HG02884 (cell line): Measurements from ENCODE around the gene IGF2BP1.
"Not testable (repeated sequence)": the region's sequence is repeated elsewhere in the genome, so short reads cannot be mapped to it uniquely, and the experiment has no call there.

Experiments
- ATAC-seq: cut with Tn5 transposase; IDR thresholded peaks from one replicate; pipeline ENCODE4 v1.9.1; 2021; ENCODE audit warnings: mild to moderate bottlenecking, moderate library complexity; ENCODE audit not compliant: unreplicated experiment

Gene IGF2BP1

DNA sequence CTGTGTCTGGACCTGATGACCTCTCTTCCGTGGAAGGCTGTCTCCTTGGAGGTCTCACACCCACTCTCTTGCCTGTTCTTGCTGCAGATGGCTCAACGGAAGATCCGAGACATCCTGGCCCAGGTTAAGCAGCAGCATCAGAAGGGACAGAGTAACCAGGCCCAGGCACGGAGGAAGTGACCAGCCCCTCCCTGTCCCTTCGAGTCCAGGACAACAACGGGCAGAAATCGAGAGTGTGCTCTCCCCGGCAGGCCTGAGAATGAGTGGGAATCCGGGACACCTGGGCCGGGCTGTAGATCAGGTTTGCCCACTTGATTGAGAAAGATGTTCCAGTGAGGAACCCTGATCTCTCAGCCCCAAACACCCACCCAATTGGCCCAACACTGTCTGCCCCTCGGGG, 52.1 kb downstream of the IGF2BP1 start:
- ATAC-seq: no peak

DNA sequence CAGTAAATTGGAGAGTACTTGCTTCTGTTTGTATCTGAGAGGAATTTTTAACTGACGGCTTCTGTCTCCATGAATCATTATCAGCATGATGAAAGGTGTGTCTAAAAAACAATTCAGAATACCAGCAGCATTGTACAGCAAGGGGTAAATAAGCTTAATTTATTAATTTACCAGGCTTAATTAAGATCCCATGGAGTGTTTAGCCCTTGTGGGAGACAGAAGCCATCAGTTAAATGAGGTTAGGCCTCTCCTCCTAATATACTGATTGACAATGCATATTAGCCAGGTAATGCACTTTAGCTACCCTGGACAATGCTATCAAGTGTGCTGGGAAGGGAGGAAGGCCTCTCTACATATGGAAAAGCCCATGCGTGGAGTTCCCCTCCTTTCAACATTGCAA, 53.4 kb downstream of the IGF2BP1 start:
- no peak for ATAC-seq

DNA sequence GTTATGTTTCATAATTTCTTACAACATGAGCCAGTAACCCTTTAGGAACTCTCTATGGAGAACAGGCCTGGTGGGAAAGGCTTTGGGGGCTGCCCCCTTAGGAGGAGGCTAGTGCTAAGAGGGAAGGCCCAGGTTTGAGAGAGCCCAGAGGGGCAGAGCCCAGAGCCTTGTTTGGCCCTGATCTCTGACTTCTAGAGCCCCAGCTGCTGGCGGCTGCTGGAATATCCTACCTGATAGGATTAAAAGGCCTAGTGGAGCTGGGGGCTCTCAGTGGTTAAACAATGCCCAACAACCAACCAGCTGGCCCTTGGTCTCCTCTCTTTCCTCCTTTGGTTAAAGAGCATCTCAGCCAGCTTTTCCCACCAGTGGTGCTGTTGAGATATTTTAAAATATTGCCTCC, 54.1 kb downstream of the IGF2BP1 start:
- no peak for ATAC-seq

DNA sequence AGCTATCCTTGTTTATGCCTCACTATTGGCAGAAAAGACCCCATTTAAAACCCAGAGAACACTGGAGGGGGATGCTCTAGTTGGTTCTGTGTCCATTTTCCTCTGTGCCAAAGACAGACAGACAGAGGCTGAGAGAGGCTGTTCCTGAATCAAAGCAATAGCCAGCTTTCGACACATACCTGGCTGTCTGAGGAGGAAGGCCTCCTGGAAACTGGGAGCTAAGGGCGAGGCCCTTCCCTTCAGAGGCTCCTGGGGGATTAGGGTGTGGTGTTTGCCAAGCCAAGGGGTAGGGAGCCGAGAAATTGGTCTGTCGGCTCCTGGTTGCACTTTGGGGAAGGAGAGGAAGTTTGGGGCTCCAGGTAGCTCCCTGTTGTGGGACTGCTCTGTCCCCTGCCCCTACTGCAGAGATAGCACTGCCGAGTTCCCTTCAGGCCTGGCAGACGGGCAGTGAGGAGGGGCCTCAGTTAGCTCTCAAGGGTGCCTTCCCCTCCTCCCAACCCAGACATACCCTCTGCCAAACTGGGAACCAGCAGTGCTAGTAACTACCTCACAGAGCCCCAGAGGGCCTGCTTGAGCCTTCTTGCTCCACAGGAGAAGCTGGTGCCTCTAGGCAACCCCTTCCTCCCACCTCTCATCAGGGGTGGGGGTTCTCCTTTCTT, 56.1 kb downstream of the IGF2BP1 start:
- ATAC-seq: no peak

DNA sequence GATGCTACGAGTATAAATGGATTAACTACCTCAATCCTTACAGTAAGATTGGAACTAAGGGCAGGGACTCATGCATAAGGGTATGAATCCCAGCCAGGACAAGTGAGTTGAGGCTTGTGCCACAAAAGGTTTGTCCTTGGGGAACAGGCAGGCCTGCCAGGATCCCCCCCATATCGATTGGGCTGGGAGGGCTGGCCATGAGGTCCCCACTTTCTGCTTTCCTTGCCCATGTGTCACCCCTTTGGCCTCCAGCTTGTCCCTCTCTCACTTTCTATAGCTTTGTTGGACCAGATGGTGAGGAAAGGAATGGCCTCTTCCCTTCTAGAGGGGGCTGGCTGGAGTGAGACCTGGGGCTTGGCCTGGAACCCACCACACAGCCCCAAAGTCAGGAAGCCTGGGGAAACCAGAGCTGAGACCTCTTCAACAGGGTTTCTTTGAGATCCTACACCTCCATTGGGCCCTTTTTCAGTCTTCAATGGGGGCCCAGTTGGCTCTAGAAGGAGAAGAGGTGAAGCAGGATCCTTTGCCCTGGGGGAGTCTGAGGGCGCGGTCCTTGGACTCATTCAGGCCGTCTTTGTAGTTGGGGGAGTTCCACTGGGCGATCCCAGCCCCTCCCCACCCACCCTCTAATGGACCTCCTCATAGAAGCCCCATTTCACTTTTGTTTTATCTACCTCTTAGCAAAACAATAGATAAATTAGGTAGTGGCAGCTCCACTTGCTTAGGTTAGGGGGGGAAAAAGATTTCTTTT, 57.3 kb downstream of the IGF2BP1 start:
- no peak for ATAC-seq

DNA sequence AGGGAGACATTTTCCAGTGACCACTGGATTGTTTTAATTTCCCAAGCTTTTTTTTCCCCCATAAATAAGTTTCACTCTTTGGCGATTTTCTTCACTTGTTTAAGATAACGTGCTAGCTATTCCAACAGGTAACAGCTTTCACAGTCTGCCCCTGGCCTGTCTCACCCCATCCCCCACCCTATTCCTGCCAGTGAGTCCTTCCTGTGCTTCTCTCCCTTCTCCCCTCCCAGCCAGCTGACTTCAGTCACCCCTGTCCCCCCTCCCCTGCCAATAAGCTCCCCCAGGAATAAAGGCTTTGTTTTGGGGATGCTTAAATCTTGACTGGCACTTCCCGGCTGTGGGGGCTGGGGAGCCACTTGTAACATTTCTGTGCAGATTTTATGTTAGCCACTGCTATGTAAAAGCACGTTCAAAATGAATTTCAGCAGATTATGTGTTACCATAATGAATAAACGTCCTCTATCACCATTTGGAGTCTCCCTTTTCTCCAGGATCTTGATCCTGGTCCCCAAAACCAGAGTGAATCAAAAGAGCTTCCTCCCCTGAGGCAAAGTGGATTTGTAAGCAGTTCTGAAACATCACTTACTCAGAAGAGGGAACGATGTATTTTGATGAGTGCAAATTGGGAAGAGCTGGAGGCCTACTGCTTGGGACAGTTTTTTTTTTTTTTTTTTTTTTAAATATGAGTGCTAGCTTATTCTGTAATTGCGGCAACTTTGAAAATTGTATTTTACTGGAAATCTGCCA, 58.2 kb downstream of the IGF2BP1 start:
- no peak for ATAC-seq

DNA sequence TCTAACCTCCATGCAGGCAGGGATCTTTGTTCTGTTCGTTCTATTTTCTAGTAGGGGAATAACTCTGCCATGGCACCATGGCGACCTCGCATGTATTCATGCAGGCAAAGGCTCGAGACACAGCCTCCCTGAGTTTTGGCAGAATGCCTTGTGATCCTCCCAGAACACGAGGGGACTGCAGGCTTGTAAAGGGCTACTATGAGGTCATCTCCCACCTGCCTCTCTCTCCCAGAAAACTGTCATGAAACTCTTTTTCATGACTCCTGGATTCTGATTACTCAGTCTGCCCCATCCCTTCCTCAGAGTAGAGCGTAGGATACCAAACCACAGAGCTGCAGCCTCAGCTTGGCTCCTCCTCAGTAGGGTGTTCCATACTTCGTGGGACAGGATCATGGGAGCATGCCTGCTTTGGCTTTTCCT, 64.3 kb downstream of the IGF2BP1 start:
- ATAC-seq: no peak

DNA sequence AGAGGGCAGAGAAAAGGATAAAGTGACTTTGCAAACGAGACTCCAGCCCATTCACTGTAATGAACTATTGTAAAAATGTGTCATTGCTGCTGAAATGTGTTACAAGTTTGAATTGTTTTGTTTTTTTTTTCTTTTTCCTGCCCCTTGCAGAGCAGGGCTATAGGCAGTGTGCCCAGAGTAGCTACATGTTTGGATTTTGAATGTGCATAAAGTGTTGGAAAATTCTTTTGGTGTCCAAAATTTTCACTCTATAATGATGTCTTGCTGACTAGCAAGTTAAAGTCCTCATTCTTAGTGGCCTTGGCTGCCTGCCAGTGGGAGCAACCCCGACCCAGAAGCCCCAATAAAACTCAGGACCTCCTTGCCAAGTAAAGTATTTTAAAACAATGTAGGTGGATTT, 66.5 kb downstream of the IGF2BP1 start:
- ATAC-seq: no peak

DNA sequence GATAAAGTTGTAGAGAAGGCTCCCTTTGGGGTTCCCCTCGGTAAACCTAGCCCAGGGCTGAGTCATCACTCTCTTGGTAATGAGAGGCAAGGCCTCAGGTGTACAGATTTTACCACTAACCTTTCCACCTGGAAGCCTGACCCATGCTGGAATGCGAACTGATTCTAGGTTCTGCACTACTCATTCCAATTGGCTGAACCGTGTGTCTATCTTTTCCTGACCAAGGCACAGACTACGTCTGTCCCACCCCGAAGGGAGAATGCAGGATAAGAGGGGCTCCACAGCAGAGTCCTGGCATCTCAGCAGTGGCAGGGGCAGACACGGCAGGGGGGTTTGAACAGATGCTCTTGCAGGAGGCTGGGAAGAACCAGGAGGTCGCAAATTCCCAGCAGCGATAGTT, 70.0 kb downstream of the IGF2BP1 start:
- no peak for ATAC-seq

DNA sequence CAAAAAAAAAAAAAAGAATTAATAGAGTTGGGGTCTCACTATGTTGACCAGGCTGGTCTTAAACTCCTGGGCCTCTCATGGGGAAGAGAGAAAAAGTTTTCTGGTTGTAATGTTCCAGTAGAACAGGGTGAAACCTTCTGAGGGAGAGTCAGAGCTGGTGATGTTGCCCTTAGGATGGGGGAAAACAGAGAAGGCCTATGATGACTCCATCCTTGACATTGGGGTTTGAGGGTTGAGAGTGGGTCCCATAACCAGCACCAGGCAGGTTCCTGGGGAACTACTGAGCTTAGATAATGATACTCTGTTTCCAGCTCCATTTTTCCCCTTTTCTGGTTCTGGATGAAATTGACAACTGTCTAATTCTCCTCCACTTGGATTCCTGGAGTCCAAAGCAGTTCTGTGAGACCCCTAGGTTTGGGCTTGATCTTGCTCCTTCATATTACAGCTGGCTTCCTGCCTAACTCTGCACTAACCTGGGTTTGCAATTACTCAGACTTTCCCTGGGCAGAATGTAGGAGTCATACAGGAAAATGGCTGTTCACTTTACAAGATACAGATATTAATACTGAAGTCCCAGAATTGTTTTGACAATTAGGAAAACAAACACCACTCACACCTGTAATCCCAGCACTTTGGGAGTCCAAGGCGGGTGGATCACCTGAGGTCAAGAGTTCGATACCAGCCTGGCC, 72.5 kb downstream of the IGF2BP1 start:
- ATAC-seq: no peak

DNA sequence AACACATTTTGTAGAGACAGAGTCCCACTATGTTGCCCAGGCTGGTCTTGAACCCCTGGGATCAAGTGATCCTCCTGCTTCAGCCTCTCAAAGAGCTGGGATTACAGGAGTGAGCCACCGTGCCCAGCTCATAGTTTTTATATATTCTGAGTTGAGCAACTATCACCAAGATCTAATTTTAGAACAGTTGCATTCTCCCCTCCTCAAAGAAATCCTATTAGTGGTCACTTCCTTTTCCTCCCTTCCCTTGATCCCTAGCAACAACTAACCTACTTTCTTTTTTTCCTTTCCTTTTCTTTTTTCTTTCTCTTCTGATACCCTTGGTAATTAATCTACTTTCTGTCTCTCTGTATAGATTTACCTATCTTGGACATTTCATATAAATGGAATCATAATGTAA, 73.9 kb downstream of the IGF2BP1 start:
- no peak for ATAC-seq

DNA sequence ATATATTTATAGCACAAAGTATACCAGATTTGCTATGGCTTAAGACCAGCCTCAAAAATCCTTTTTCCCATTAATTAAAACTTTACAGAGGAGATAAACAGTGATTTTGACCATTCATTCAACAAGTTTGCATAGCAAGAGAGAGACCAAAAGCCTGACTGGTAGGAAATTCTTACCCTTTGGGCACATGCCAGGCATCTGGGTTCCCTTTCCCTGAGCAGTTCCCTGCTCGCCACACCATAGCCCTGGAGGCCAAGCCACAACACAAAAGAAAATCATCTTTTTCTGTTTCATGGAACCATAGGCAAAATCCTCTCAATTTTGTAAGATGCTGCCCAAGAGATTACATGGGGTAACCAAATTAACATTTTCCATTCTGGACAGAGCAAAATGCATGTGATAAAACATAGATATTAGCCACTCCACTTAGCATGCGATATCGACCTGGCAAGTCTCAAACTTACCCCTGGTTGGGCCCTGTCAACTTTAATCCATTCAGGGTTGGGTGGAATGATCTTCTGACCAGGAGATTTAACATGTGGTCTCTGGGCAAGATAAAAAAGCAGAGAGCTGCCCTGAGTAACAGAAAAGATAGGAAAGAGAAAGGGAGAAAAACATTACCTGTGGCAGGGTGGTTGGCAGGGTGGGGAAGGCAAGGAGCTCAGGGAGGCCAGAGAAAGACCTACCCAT, 77.8 kb downstream of the IGF2BP1 start:
- ATAC-seq: no peak

DNA sequence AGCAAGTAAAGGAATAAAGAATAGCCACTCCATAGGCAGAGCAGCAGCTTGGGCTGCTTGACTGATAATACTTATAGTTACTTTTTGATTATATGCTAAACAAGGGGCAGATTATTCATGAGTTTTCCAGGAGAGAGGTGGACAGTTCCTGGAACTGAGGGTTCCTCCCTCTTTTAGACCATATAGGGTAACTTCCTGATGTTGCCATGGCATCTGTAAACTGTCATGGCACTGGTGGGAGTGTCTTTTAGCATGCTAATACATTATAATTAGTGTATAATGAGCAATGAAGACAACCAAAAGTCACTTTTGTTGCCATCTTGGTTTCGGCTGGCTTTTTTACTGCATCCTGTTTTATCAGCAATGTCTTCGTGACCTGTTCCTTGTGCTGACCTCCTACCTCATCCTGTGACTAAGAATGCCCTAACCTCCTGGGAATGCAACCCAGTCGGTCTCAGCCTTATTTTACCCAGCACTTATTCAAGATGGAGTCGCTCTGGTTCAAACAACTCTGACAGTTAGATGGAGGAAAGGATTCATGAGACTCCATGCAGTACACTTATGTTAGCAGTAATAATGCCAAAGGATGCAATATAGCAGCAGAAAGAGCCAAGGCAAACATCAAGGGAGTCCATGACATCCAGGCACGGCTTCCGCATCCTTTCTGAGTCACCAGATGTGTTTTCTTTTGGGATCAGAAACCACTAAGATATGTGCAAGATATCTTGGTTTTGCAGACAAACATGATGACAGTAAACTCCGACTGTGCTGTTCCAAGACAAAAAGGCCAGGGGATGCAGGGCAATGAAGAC, 79.6 kb downstream of the IGF2BP1 start:
- ATAC-seq: no peak

DNA sequence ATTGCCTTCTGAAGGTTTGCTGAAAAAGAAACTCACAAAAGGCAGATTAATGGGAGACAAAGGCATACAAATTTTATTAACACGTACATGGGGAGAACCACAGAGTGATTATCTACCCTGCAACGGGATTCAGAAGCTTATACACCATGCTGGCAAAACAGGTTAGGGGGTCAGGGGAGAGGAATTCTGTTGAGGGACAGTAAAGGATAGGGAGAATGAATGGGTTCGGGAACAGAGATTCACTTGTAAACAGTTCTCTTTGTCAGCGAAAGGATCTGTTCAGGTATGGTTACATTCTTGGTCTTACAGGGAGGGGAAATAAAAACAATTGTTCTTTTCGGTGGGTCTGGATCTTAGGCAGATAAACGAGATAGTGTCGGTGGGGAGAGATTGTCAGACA, 81.1 kb downstream of the IGF2BP1 start:
- no peak for ATAC-seq

DNA sequence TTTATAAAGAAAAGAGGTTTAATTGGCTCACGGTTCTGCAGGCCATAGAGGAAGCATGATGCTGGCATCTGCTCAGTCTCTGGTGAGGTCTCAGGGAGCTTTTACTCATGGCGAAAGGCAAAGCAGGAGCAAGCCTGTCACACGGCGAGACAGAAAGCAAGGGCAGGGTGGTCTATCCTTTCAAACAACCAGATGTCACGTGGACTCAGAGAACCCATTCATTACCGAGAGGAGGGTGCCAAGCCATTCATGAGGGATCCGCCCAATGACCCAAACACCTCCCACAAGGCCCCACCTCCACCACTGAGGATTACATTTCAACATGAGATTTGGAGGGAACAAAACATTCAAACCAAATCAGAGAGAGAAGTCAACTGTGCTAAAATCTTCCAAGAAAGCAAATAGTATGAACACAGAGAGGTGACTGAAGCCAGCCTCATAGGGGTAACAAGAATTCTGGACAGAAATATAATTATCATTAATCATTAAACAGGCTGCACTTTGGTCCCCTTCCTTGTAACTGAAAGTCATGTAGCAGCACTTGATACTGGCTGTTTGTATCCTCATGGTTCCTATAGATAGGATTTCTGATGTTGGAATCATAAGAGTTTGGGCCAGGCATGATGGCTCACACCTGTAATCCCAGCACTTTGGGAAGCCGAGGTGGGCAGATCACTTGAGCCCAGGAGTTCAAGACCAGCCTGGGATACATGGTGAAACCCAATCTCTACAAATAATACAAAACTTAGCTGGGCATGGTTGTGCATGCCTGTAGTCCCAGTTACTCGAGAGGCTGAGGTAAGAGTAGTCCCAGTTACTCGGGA, 82.9 kb downstream of the IGF2BP1 start:
- ATAC-seq: no peak

DNA sequence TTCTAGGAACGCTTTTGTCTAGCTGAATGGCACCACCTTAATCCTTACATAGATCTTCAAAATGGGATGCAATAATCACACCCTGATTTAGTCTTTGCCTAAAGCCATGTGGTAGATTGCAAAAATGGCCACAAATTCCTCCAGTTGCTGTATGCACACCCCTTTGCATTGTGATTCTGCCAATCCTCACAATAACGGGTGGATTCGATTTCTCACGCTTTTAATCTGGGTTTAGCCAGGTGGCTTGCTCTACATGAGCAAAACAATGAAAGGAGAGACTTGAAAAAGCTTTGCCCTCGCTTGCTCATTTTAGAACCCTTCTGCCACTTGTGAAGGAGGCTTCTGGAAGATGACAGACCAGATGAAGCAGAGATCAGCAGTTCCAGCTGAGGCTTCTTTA, 85.0 kb downstream of the IGF2BP1 start:
- no peak for ATAC-seq

DNA sequence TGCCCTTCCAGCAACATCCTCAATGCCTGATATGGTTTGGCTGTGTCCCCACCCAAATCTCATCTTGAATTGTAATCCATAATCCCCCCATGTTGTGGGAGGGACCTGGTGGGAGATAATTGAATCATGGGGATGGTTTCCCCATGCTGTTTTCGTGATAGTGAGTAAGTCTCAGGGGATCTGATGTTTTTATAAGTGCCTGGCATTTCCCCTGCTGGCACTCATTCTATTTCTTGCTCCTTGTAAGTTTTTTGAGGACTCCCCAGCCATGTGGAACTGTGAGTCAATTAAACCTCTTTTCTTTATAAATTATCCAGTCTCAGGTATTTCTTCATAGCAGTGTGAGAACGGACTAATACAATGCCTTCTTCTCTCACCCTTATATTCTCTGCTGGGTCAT, 87.9 kb downstream of the IGF2BP1 start:
- not testable (repeated sequence) for ATAC-seq

DNA sequence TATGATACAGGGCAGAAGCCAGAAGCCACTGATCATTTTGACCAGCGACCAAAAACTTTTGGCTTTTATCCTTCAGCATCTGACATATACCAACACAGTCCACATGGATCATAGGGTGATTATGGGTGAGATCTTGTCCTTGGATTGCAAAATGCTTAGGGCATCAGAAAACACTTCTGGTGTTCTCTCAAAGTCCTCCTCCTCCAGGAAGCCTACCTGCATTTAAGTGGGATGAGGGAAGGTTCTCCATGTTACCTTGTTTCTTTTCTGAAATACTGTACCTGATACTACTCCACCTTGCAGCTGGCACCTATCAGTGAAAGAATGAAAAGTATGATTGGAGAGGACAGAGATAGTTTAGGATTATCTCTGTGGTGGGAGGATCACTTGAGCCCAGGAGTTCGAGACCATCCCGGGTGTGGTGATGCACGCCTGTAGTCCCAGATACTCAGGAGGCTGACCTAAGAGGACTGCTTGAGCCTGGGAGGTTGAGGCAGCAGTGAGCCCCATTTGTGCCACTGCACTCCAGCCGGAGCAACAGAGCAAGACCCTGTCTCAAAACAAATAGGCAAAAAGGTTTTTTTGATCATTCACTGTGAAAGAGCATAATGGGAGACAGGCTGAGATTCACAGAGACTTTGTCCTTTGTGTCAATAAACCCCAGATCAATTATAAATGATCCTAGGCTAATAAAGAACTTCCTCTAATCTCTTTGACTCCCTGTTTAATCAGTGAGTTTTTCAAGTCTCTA, 88.6 kb downstream of the IGF2BP1 start:
- ATAC-seq: no peak

DNA sequence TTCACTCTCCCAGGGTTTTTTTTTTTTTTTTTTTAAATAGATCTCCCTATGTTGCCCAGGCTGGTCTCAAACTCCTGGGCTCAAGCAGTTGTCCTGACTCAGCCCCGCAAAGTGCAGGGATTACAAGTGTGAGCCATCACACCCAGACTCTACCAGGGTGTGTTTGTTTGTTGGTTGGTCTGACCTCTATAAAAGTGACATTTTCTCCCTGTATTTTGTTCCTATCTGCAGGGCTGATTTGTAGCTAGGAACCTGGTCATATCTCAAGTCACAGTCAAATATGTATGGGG, 89.1 kb downstream of the IGF2BP1 start:
- no peak for ATAC-seq
